Neural progenitor cell (in vitro differentiated cells): ENCODE data around the gene FAM118A. TPM values are rescaled to one million over a fixed set of nuclear protein-coding genes. Genes with fewer than 3 reads are reported as not detected.

Experiments
- DNase-seq: peaks from one replicate; pipeline ENCODE4 v3.0.0-alpha.2; 2016; ENCODE audit warnings: low spot score
- H2AFZ ChIP-seq: fragments of 200-600 bp; sonication (generic); replicated peaks from 2 replicates; pipeline ENCODE4 v1.6.1; 2016; ENCODE audit warnings: antibody characterized with exemption
- H3F3A ChIP-seq: fragments of 200-600 bp; sonication (generic); 2 replicates; pipeline ENCODE4 v1.6.1; 2016; ENCODE audit warnings: antibody characterized with exemption, low read depth
- H3K27ac ChIP-seq: fragments of 200-600 bp; sonication (generic); 2 replicates; pipeline ENCODE4 v1.5.1; 2016; ENCODE audit warnings: mild to moderate bottlenecking
- H3K27me3 ChIP-seq: fragments of 200-600 bp; sonication (generic); 2 replicates; pipeline ENCODE4 v1.6.1; 2016; ENCODE audit warnings: mild to moderate bottlenecking, moderate library complexity
- H3K36me3 ChIP-seq: fragments of 200-600 bp; sonication (generic); 2 replicates; pipeline ENCODE4 v1.5.1; 2016
- H3K4me1 ChIP-seq: fragments of 200-600 bp; sonication (generic); 2 replicates; pipeline ENCODE4 v1.6.1; 2016; ENCODE audit warnings: mixed run types
- H3K4me2 ChIP-seq: fragments of 200-600 bp; sonication (generic); 2 replicates; pipeline ENCODE4 v1.6.1; 2016
- H3K4me3 ChIP-seq: fragments of 200-600 bp; sonication (generic); 2 replicates; pipeline ENCODE4 v1.5.1; 2016
- H3K79me2 ChIP-seq: fragments of 200-600 bp; sonication (generic); 2 replicates; pipeline ENCODE4 v1.6.1; 2016; ENCODE audit warnings: low read depth
- H3K9ac ChIP-seq: fragments of 200-600 bp; sonication (generic); 2 replicates; pipeline ENCODE4 v1.6.1; 2016
- H3K9me3 ChIP-seq: fragments of 200-600 bp; sonication (generic); 2 replicates; pipeline ENCODE4 v1.5.1; 2016; ENCODE audit warnings: low read depth
- H4K20me1 ChIP-seq: fragments of 200-600 bp; sonication (generic); 2 replicates; pipeline ENCODE4 v1.6.1; 2016; ENCODE audit warnings: low read depth
- H3K27ac Mint-ChIP-seq: 3 replicates; pipeline ENCODE4 v1.8.0; 2021; ENCODE audit warnings: mixed read lengths
- H3K27me3 Mint-ChIP-seq: 2 replicates; pipeline ENCODE4 v1.8.0; 2022; ENCODE audit warnings: low read depth, mild to moderate bottlenecking, inconsistent platforms, moderate library complexity, mixed read lengths; ENCODE audit not compliant: insufficient read depth
- H3K36me3 Mint-ChIP-seq: 3 replicates; pipeline ENCODE4 v1.8.0; 2021; ENCODE audit warnings: mixed read lengths
- H3K4me1 Mint-ChIP-seq: 3 replicates; pipeline ENCODE4 v1.8.0; 2021; ENCODE audit warnings: mixed read lengths
- H3K4me3 Mint-ChIP-seq: 3 replicates; pipeline ENCODE4 v1.8.0; 2021; ENCODE audit warnings: mild to moderate bottlenecking, moderate library complexity, mixed read lengths
- H3K9me3 Mint-ChIP-seq: 3 replicates; pipeline ENCODE4 v1.8.0; 2020; ENCODE audit warnings: mixed read lengths
- EZH2 ChIP-seq: fragments of 200-600 bp; sonication (generic); IDR thresholded peaks from 2 replicates; pipeline ENCODE4 v1.6.1; 2017; ENCODE audit warnings: antibody characterized with exemption, mild to moderate bottlenecking, moderate library complexity
- EZH2phosphoT487 ChIP-seq: fragments of 200-600 bp; sonication (generic); IDR thresholded peaks from 2 replicates; pipeline ENCODE4 v1.6.1; 2017; ENCODE audit warnings: antibody characterized with exemption
- total RNA-seq: library from RNA; depleted of rRNA; stranded (reverse); fragments of >200 nt; gene quantifications from 2 replicates; pipeline ENCODE4 v1.2.3, GENCODE V29; 2015; ENCODE audit warnings: low replicate concordance
- TF ChIP-seq, protein P1 (sequence below): fragments of 200-600 bp; sonication (generic); IDR thresholded peaks from 2 replicates; pipeline ENCODE4 v1.5.1; 2017; ENCODE audit warnings: antibody characterized with exemption, mild to moderate bottlenecking

The FAM118A gene
- total RNA-seq, 1 donor from 2014 or later = 75.1 TPM

GRCh38 chr22:45328822-45329529, 19.2 kb downstream of the FAM118A start:
- H3K36me3 Mint-ChIP-seq = peaks cover 26% of the 10 kb centered on the region
- DNase-seq = no peak
- no peaks in the 10 kb centered on the region for H3K27me3 ChIP-seq
- H3F3A ChIP-seq = no peaks in the 10 kb centered on the region
- no peaks in the 10 kb centered on the region for H3K9me3 ChIP-seq
- no peak overlapping the region for H3K4me3 Mint-ChIP-seq
- no peak overlapping the region for H3K27ac ChIP-seq
- no peaks in the 10 kb centered on the region for H4K20me1 ChIP-seq
- no peaks in the 10 kb centered on the region for H3K4me1 Mint-ChIP-seq
- H3K79me2 ChIP-seq = no peaks in the 10 kb centered on the region
- no peak overlapping the region for H2AFZ ChIP-seq
- TF ChIP-seq, protein P1, sequence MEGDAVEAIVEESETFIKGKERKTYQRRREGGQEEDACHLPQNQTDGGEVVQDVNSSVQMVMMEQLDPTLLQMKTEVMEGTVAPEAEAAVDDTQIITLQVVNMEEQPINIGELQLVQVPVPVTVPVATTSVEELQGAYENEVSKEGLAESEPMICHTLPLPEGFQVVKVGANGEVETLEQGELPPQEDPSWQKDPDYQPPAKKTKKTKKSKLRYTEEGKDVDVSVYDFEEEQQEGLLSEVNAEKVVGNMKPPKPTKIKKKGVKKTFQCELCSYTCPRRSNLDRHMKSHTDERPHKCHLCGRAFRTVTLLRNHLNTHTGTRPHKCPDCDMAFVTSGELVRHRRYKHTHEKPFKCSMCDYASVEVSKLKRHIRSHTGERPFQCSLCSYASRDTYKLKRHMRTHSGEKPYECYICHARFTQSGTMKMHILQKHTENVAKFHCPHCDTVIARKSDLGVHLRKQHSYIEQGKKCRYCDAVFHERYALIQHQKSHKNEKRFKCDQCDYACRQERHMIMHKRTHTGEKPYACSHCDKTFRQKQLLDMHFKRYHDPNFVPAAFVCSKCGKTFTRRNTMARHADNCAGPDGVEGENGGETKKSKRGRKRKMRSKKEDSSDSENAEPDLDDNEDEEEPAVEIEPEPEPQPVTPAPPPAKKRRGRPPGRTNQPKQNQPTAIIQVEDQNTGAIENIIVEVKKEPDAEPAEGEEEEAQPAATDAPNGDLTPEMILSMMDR = no peak
- no peak overlapping the region for H3K4me3 ChIP-seq
- no peak overlapping the region for H3K4me2 ChIP-seq
- H3K9me3 Mint-ChIP-seq = no peaks in the 10 kb centered on the region
- H3K27me3 Mint-ChIP-seq = peaks cover 5% of the 10 kb centered on the region
- no peaks in the 10 kb centered on the region for H3K4me1 ChIP-seq
- no peaks in the 10 kb centered on the region for H3K36me3 ChIP-seq
- no peak overlapping the region for H3K9ac ChIP-seq
- no peak overlapping the region for H3K27ac Mint-ChIP-seq

GRCh38 chr22:45329530-45329936, 19.8 kb downstream of the FAM118A start:
- Histone ChIP-seq H3K27me3 (no peaks in the 10 kb centered on the region), H3K9me3 (no peaks in the 10 kb centered on the region), H2AFZ (no peak overlapping the region), H3K36me3 (no peaks in the 10 kb centered on the region), H3K4me2 (no peak overlapping the region), H3K9ac (no peak overlapping the region), H3K79me2 (no peaks in the 10 kb centered on the region), H3K4me1 (no peaks in the 10 kb centered on the region), H3K27ac (no peak overlapping the region), H4K20me1 (no peaks in the 10 kb centered on the region), H3K4me3 (no peak overlapping the region), H3F3A (no peaks in the 10 kb centered on the region)
- no peaks in the 10 kb centered on the region for H3K4me1 Mint-ChIP-seq
- H3K27me3 Mint-ChIP-seq = peaks cover 5% of the 10 kb centered on the region
- DNase-seq = no peak
- no peak overlapping the region for H3K4me3 Mint-ChIP-seq
- no peak overlapping the region for H3K27ac Mint-ChIP-seq
- TF ChIP-seq EZH2phosphoT487 (no peak), EZH2 (no peak)
- TF ChIP-seq, protein P1 = no peak
- H3K36me3 Mint-ChIP-seq = peaks cover 23% of the 10 kb centered on the region
- H3K9me3 Mint-ChIP-seq = no peaks in the 10 kb centered on the region

- H3K9me3 ChIP-seq = no peaks in the 10 kb centered on the region
- Mint-ChIP-seq H3K36me3 (peaks cover 21% of the 10 kb centered on the region), H3K4me1 (peaks cover 3% of the 10 kb centered on the region), H3K9me3 (no peaks in the 10 kb centered on the region), H3K4me3 (no peak overlapping the region), H3K27me3 (peaks cover 3% of the 10 kb centered on the region), H3K27ac (no peak overlapping the region)
- no peak overlapping the region for H3K9ac ChIP-seq
- no peak overlapping the region for H2AFZ ChIP-seq
- H3K4me1 ChIP-seq = no peaks in the 10 kb centered on the region
- H3K27me3 ChIP-seq = no peaks in the 10 kb centered on the region
- DNase-seq = no peak
- H3F3A ChIP-seq = no peaks in the 10 kb centered on the region
- no peaks in the 10 kb centered on the region for H3K36me3 ChIP-seq
- H3K79me2 ChIP-seq = no peaks in the 10 kb centered on the region
- H3K4me3 ChIP-seq = no peak overlapping the region
- H3K27ac ChIP-seq = no peak overlapping the region
- no peak overlapping the region for H3K4me2 ChIP-seq
- no peaks in the 10 kb centered on the region for H4K20me1 ChIP-seq
- TF ChIP-seq, protein P1 = no peak
- TF ChIP-seq EZH2 (no peak), EZH2phosphoT487 (no peak)
Measured at GRCh38 chr22:45330548-45330947, 20.8 kb downstream of the FAM118A start.
